HG03045 (cell line): ENCODE results near the gene TREH.

ENCODE experiments used
- ATAC-seq: cut with Tn5 transposase; IDR thresholded peaks from one replicate; pipeline ENCODE4 v1.9.1; 2021; ENCODE audit warnings: mild to moderate bottlenecking, moderate library complexity; ENCODE audit not compliant: unreplicated experiment

Gene TREH

GRCh38 chr11:118649941-118650340, 29.5 kb downstream of the TREH start:
- no peak for ATAC-seq

GRCh38 chr11:118648291-118648690, 31.2 kb downstream of the TREH start:
- ATAC-seq, result no peak

- ATAC-seq, result no peak
Observed at GRCh38 chr11:118646393-118646792, 33.1 kb downstream of the TREH start.

- ATAC-seq, result no peak
Observed at GRCh38 chr11:118645066-118645715, 34.3 kb downstream of the TREH start.

GRCh38 chr11:118644496-118644895, 35.0 kb downstream of the TREH start:
- ATAC-seq, result no peak

GRCh38 chr11:118643995-118644345, 35.5 kb downstream of the TREH start:
- no peak for ATAC-seq

- no peak for ATAC-seq
Observed at GRCh38 chr11:118643142-118643994, 36.1 kb downstream of the TREH start.

- ATAC-seq, result no peak
Observed at GRCh38 chr11:118641397-118642019, 37.9 kb downstream of the TREH start.

GRCh38 chr11:118640332-118641154, 38.9 kb downstream of the TREH start:
- ATAC-seq, result no peak

- ATAC-seq, result no peak
Observed at GRCh38 chr11:118639899-118640298, 39.6 kb downstream of the TREH start.

- ATAC-seq, result no peak
Observed at GRCh38 chr11:118638726-118639125, 40.7 kb downstream of the TREH start.

- no peak for ATAC-seq
Observed at GRCh38 chr11:118636569-118637290, 42.7 kb downstream of the TREH start.

- no peak for ATAC-seq
Observed at GRCh38 chr11:118635642-118636041, 43.8 kb downstream of the TREH start.

- ATAC-seq, result no peak
Observed at GRCh38 chr11:118635237-118635591, 44.2 kb downstream of the TREH start.

- ATAC-seq, result no peak
Observed at GRCh38 chr11:118634431-118635236, 44.8 kb downstream of the TREH start.

- ATAC-seq, result no peak
Observed at GRCh38 chr11:118633979-118634378, 45.5 kb downstream of the TREH start.

GRCh38 chr11:118633319-118633690, 46.1 kb downstream of the TREH start:
- ATAC-seq, result no peak

GRCh38 chr11:118632577-118633318, 46.7 kb downstream of the TREH start:
- ATAC-seq, result no peak
